ENCODE results near the gene PMP22. TPM values are rescaled to one million over a fixed set of nuclear protein-coding genes. Genes with fewer than 3 reads are reported as not detected.

Gene PMP22
- total RNA-seq, 5 donors from 2014 or later (not counting 1 experiment from before 2014, with no cell fraction given) = 0.20 to 0.76 (median 0.44) TPM; not detected in 2

GRCh38 chr17:15289285-15290183, 24.4 kb upstream of the PMP22 start:
- ChIA-PET CTCF (no interaction called here), POLR2A (no interaction called here)
- no peak overlapping the region for H3K4me3 ChIP-seq (ENCODE audit: control insufficient read depth in 1 of 2, extremely low read depth in 1 of 2, low read length in 1 of 2)
- Mint-ChIP-seq H3K27me3 (peaks cover 36 to 52% of the 10 kb centered on the region in 2 donors), H3K4me1 (no peaks in the 10 kb centered on the region), H3K4me3 (no peak overlapping the region), H3K9me3 (no peaks in the 10 kb centered on the region), H3K27ac (no peak overlapping the region), H3K36me3 (no peaks in the 10 kb centered on the region)
- no peak overlapping the region for H3K27ac ChIP-seq (ENCODE audit: low read length)
- peaks cover 0 to 16% of the 10 kb centered on the region in 2 experiments for H3K27me3 ChIP-seq (replicated peaks in 1 of 2; ENCODE audit: control insufficient read depth in 2 of 2, extremely low read depth in 1 of 2, insufficient read depth in 2 of 2, low read length in 1 of 2)
- no peaks in the 10 kb centered on the region for H3K4me1 ChIP-seq (ENCODE audit: control insufficient read depth in 1 of 2, extremely low read depth in 1 of 2, insufficient read depth in 2 of 2, low read length in 2 of 2)
- DNase-seq (no peak), ATAC-seq (replicated peaks in 1 of 4) (no peak)
- WGBS (ENCODE audit: insufficient coverage) = 78% methylated on average over 15 of the region's 22 CpGs
- no peaks in the 10 kb centered on the region for H3K9me3 ChIP-seq
- H3K36me3 ChIP-seq (ENCODE audit: control insufficient read depth in 2 of 2, extremely low read depth in 1 of 2, insufficient read depth in 1 of 2, low read length in 1 of 2) = no peaks in the 10 kb centered on the region

DNA sequence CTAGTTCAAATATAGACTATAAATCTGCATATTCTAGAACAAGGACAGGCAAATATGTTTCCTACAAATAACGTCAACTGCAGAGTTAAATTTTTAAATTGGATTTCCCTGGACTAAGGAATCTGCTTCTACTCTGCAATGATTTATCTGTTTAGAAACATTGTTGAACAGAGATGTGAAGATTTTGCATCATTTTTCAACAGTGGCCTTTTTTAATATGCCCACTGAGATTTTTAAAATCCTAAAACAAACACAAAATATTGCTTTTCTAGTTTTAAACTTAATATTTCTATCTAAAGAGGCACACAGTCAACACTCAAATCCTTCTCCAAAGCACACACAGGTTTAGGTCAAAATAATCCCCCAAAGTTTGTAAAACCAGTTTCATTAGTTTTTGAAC, 23.7 kb upstream of the PMP22 start:
- Mint-ChIP-seq H3K27ac (no peak overlapping the region), H3K4me1 (no peaks in the 10 kb centered on the region), H3K27me3 (peaks cover 39 to 54% of the 10 kb centered on the region in 2 donors), H3K9me3 (no peaks in the 10 kb centered on the region), H3K36me3 (no peaks in the 10 kb centered on the region), H3K4me3 (no peak overlapping the region)
- Histone ChIP-seq H3K36me3 (ENCODE audit: control insufficient read depth in 2 of 2, extremely low read depth in 1 of 2, insufficient read depth in 1 of 2, low read length in 1 of 2) (no peaks in the 10 kb centered on the region), H3K4me1 (ENCODE audit: control insufficient read depth in 1 of 2, extremely low read depth in 1 of 2, insufficient read depth in 2 of 2, low read length in 2 of 2) (no peaks in the 10 kb centered on the region), H3K27ac (ENCODE audit: low read length) (no peak overlapping the region), H3K4me3 (ENCODE audit: control insufficient read depth in 1 of 2, extremely low read depth in 1 of 2, low read length in 1 of 2) (no peak overlapping the region), H3K27me3 (replicated peaks in 1 of 2; ENCODE audit: control insufficient read depth in 2 of 2, extremely low read depth in 1 of 2, insufficient read depth in 2 of 2, low read length in 1 of 2) (peaks cover 0 to 17% of the 10 kb centered on the region in 2 experiments), H3K9me3 (no peaks in the 10 kb centered on the region)
- POLR2A ChIA-PET = no interaction called here
- WGBS (ENCODE audit: insufficient coverage) = no CpG with 5 or more reads among the region's 1 CpG
- ATAC-seq (replicated peaks in 1 of 4) (no peak), DNase-seq (no peak)
- CTCF ChIA-PET = no interaction called here

GRCh38 chr17:15287538-15288267, 22.6 kb upstream of the PMP22 start:
- 86% methylated on average over 1 of the region's 4 CpGs for WGBS (ENCODE audit: insufficient coverage)
- Mint-ChIP-seq H3K27ac (no peak overlapping the region), H3K27me3 (peaks cover 44 to 50% of the 10 kb centered on the region in 2 donors), H3K36me3 (no peaks in the 10 kb centered on the region), H3K4me1 (no peaks in the 10 kb centered on the region), H3K9me3 (peaks cover 3 to 10% (median 5%) of the 10 kb centered on the region in 3 donors), H3K4me3 (no peak overlapping the region)
- Histone ChIP-seq H3K9me3 (no peaks in the 10 kb centered on the region), H3K27ac (ENCODE audit: low read length) (no peak overlapping the region), H3K4me1 (ENCODE audit: control insufficient read depth in 1 of 2, extremely low read depth in 1 of 2, insufficient read depth in 2 of 2, low read length in 2 of 2) (no peaks in the 10 kb centered on the region), H3K27me3 (replicated peaks in 1 of 2; ENCODE audit: control insufficient read depth in 2 of 2, extremely low read depth in 1 of 2, insufficient read depth in 2 of 2, low read length in 1 of 2) (peaks cover 0 to 17% of the 10 kb centered on the region in 2 experiments), H3K4me3 (ENCODE audit: control insufficient read depth in 1 of 2, extremely low read depth in 1 of 2, low read length in 1 of 2) (no peak overlapping the region), H3K36me3 (ENCODE audit: control insufficient read depth in 2 of 2, extremely low read depth in 1 of 2, insufficient read depth in 1 of 2, low read length in 1 of 2) (no peaks in the 10 kb centered on the region)
- ChIA-PET CTCF (no interaction called here), POLR2A (no interaction called here)
- DNase-seq (no peak), ATAC-seq (replicated peaks in 1 of 4) (no peak)

GRCh38 chr17:15285466-15285865, 20.3 kb upstream of the PMP22 start:
- DNase-seq (no peak), ATAC-seq (replicated peaks in 1 of 4) (no peak)
- H3K4me3 ChIP-seq (ENCODE audit: control insufficient read depth in 1 of 2, extremely low read depth in 1 of 2, low read length in 1 of 2) = no peak overlapping the region
- no peak overlapping the region for H3K27ac Mint-ChIP-seq
- H3K4me1 ChIP-seq (ENCODE audit: control insufficient read depth in 1 of 2, extremely low read depth in 1 of 2, insufficient read depth in 2 of 2, low read length in 2 of 2) = no peaks in the 10 kb centered on the region
- H3K27ac ChIP-seq (ENCODE audit: low read length) = no peak overlapping the region
- H3K9me3 ChIP-seq = no peaks in the 10 kb centered on the region
- H3K27me3 Mint-ChIP-seq = peaks cover 33 to 37% of the 10 kb centered on the region in 2 donors
- H3K4me3 Mint-ChIP-seq = no peak overlapping the region
- H3K4me1 Mint-ChIP-seq = no peaks in the 10 kb centered on the region
- H3K36me3 Mint-ChIP-seq = no peaks in the 10 kb centered on the region
- WGBS (ENCODE audit: insufficient coverage) = 96% methylated on average over 5 of the region's 6 CpGs
- ChIA-PET POLR2A (no interaction called here), CTCF (no interaction called here)
- H3K27me3 ChIP-seq (replicated peaks in 1 of 2; ENCODE audit: control insufficient read depth in 2 of 2, extremely low read depth in 1 of 2, insufficient read depth in 2 of 2, low read length in 1 of 2) = peaks cover 0 to 16% of the 10 kb centered on the region in 2 experiments
- H3K9me3 Mint-ChIP-seq = peaks cover 4 to 12% (median 5%) of the 10 kb centered on the region in 3 donors
- H3K36me3 ChIP-seq (ENCODE audit: control insufficient read depth in 2 of 2, extremely low read depth in 1 of 2, insufficient read depth in 1 of 2, low read length in 1 of 2) = no peaks in the 10 kb centered on the region

DNA sequence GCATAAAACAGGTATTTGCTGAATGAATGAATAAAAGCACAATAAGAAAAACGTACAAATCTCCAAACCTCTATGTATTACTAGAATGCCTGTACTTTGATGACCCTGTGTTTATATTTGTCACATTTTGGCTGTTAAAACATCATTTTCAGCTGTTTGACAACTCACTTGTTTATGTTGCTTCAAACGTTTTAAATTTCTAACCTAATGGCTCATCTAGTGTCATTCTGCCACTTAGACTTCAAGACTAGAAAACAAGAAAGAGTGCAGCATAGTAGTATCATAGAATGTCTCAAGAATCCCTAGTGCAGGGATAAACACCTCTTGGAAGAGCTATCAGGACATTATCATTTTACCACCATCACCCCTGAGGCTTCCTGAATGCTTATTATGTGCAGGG, 19.4 kb upstream of the PMP22 start:
- H3K36me3 ChIP-seq (ENCODE audit: control insufficient read depth in 2 of 2, extremely low read depth in 1 of 2, insufficient read depth in 1 of 2, low read length in 1 of 2) = no peaks in the 10 kb centered on the region
- no peak for ATAC-seq (replicated peaks in 1 of 4)
- no peaks in the 10 kb centered on the region for H3K4me1 ChIP-seq (ENCODE audit: control insufficient read depth in 1 of 2, extremely low read depth in 1 of 2, insufficient read depth in 2 of 2, low read length in 2 of 2)
- no CpG with 5 or more reads among the region's 2 CpGs for WGBS (ENCODE audit: insufficient coverage)
- peaks cover 4 to 12% (median 5%) of the 10 kb centered on the region in 3 donors for H3K9me3 Mint-ChIP-seq
- H3K27ac Mint-ChIP-seq = no peak overlapping the region
- no peaks in the 10 kb centered on the region for H3K4me1 Mint-ChIP-seq
- DNase-seq = no peak
- ChIA-PET POLR2A (no interaction called here), CTCF (no interaction called here)
- H3K4me3 Mint-ChIP-seq = no peak overlapping the region
- no peak overlapping the region for H3K27ac ChIP-seq (ENCODE audit: low read length)
- H3K4me3 ChIP-seq (ENCODE audit: control insufficient read depth in 1 of 2, extremely low read depth in 1 of 2, low read length in 1 of 2) = no peak overlapping the region
- no peaks in the 10 kb centered on the region for H3K36me3 Mint-ChIP-seq
- H3K9me3 ChIP-seq = no peaks in the 10 kb centered on the region
- H3K27me3 Mint-ChIP-seq = peaks cover 31 to 33% of the 10 kb centered on the region in 2 donors
- H3K27me3 ChIP-seq (replicated peaks in 1 of 2; ENCODE audit: control insufficient read depth in 2 of 2, extremely low read depth in 1 of 2, insufficient read depth in 2 of 2, low read length in 1 of 2) = peaks cover 0 to 16% of the 10 kb centered on the region in 2 experiments

- Histone ChIP-seq H3K4me3 (ENCODE audit: control insufficient read depth in 1 of 2, extremely low read depth in 1 of 2, low read length in 1 of 2) (no peak overlapping the region), H3K27ac (ENCODE audit: low read length) (no peak overlapping the region), H3K4me1 (ENCODE audit: control insufficient read depth in 1 of 2, extremely low read depth in 1 of 2, insufficient read depth in 2 of 2, low read length in 2 of 2) (no peaks in the 10 kb centered on the region), H3K9me3 (no peaks in the 10 kb centered on the region), H3K36me3 (ENCODE audit: control insufficient read depth in 2 of 2, extremely low read depth in 1 of 2, insufficient read depth in 1 of 2, low read length in 1 of 2) (no peaks in the 10 kb centered on the region), H3K27me3 (replicated peaks in 1 of 2; ENCODE audit: control insufficient read depth in 2 of 2, extremely low read depth in 1 of 2, insufficient read depth in 2 of 2, low read length in 1 of 2) (peaks cover 4 to 14% of the 10 kb centered on the region in 2 experiments)
- ChIA-PET POLR2A (no interaction called here), CTCF (no interaction called here)
- H3K9me3 Mint-ChIP-seq = peaks cover 4 to 12% (median 5%) of the 10 kb centered on the region in 3 donors
- WGBS (ENCODE audit: insufficient coverage) = 67% methylated on average over 2 of the region's 6 CpGs
- DNase-seq = no peak
- H3K4me3 Mint-ChIP-seq = no peak overlapping the region
- no peaks in the 10 kb centered on the region for H3K4me1 Mint-ChIP-seq
- ATAC-seq (replicated peaks in 1 of 4) = no peak
- peaks cover 27 to 37% of the 10 kb centered on the region in 2 donors for H3K27me3 Mint-ChIP-seq
- no peak overlapping the region for H3K27ac Mint-ChIP-seq
- no peaks in the 10 kb centered on the region for H3K36me3 Mint-ChIP-seq
Measured at GRCh38 chr17:15284107-15284506, 19.0 kb upstream of the PMP22 start.

Measured in T-cell (primary cell).